HepG2 (cell line): Measurements from ENCODE around the gene PTPRD. TPM values are rescaled to one million over a fixed set of nuclear protein-coding genes. Genes with fewer than 3 reads are reported as not detected.

ENCODE experiments used
- ATAC-seq: fragments of 200-7000 bp; cut with Tn5 transposase; 3 replicates; pipeline ENCODE4 v1.9.1; 2020; ENCODE audit warnings: mild to moderate bottlenecking, moderate library complexity
- BruUV-seq: library from RNA; stranded (reverse); fragments of 400-500 nt; replicated peaks from 2 replicates; lab custom pipeline; 2021; lab: Mats Ljungman, UMichigan
- CTCF ChIA-PET: fragments of 300-600 bp; formaldehyde crosslinking; extraction: SDS; loops from one replicate; lab custom pipeline; 2021; ENCODE audit warnings: low total read pairs, inconsistent platforms, low intra/inter-chr PET ratio; lab: Yijun Ruan, JAX
- POLR2A ChIA-PET: fragments of 350-600 bp; sonication (Branson Sonifier 250); formaldehyde crosslinking; loops from one replicate; lab custom pipeline; 2020; ENCODE audit warnings: antibody characterized with exemption, inconsistent platforms; lab: Yijun Ruan, JAX
- DNase-seq: peaks from one replicate; pipeline ENCODE4 v3.0.0-alpha.2; 2015; ENCODE audit warnings: low spot score
- FAIRE-seq: peaks from 3 replicates; lab custom pipeline; 2011; peaks lifted over from hg19 to GRCh38; lab: Jason Lieb, UNC
- H2AFZ ChIP-seq: one replicate; pipeline ENCODE4 v1.6.1; 2011; ENCODE audit warnings: low read length, inconsistent platforms
- H3K27ac ChIP-seq: fragments of 300-600 bp; 3 replicates; pipeline ENCODE4 v1.8.0; 2011; ENCODE audit warnings: mixed run types, mild to moderate bottlenecking, mixed read lengths, low read length, inconsistent platforms; ENCODE audit not compliant: insufficient read depth; ENCODE audit errors: extremely low read length
- H3K27me3 ChIP-seq, 2 experiments: fragments of 200-600 bp in 1 of 2; 2 replicates in 1 of 2; 3 replicates in 1 of 2; pipeline versions ENCODE4 v1.6.0 to v1.8.0; 2011; ENCODE audit warnings: low read length in 2 of 2, mild to moderate bottlenecking in 2 of 2, moderate library complexity in 2 of 2, inconsistent platforms in 1 of 2; ENCODE audit not compliant: insufficient read depth in 2 of 2, control insufficient read depth in 1 of 2
- H3K36me3 ChIP-seq, 2 experiments: fragments of 200-600 bp in 1 of 2; replicated peaks in 1 of 2; 2 replicates in 1 of 2; 3 replicates in 1 of 2; pipeline versions ENCODE4 v1.5.1 to v1.8.0; 2011; ENCODE audit warnings: low read length in 2 of 2, inconsistent platforms in 1 of 2; ENCODE audit not compliant: insufficient read depth in 2 of 2, control insufficient read depth in 1 of 2
- H3K4me1 ChIP-seq: 2 replicates; pipeline ENCODE4 v1.5.1; 2012; ENCODE audit warnings: low read length, inconsistent platforms; ENCODE audit not compliant: insufficient read depth
- H3K4me2 ChIP-seq: 2 replicates; pipeline ENCODE4 v1.6.0; 2011; ENCODE audit warnings: low read depth, low read length, inconsistent platforms
- H3K4me3 ChIP-seq, 3 experiments: fragments of 200-600 bp in 1 of 3; sonication (generic), shearing (Covaris generic) in 1 of 3; replicated peaks in 1 of 3; 2 replicates each; pipeline ENCODE4 v1.5.1; 2011 to 2016; ENCODE audit warnings: low read length in 3 of 3, inconsistent platforms in 2 of 3, low read depth in 2 of 3, mild to moderate bottlenecking in 2 of 3, control low read depth in 1 of 3, mixed read lengths in 1 of 3; ENCODE audit not compliant: insufficient read depth in 1 of 3
- H3K79me2 ChIP-seq: one replicate; pipeline ENCODE4 v1.6.1; 2011; ENCODE audit warnings: low read length, inconsistent platforms; ENCODE audit not compliant: insufficient read depth
- H3K9ac ChIP-seq: 2 replicates; pipeline ENCODE4 v1.6.0; 2011; ENCODE audit warnings: mild to moderate bottlenecking, low read depth, low read length, inconsistent platforms; ENCODE audit not compliant: insufficient read depth
- H3K9me3 ChIP-seq: 2 replicates; pipeline ENCODE4 v1.5.1; 2012; ENCODE audit warnings: mild to moderate bottlenecking, low read length
- H4K20me1 ChIP-seq: 2 replicates; pipeline ENCODE4 v1.6.0; 2011; ENCODE audit warnings: inconsistent platforms, mild to moderate bottlenecking, low read length, moderate library complexity; ENCODE audit not compliant: insufficient read depth
- ATF6 ChIP-seq: sonication (generic); formaldehyde crosslinking; conservative IDR thresholded peaks from 2 replicates; pipeline ENCODE4 v1.4.0; 2020; ENCODE audit warnings: missing genetic modification reagents
- ATM ChIP-seq: fragments of 450-650 bp; IDR thresholded peaks from 2 replicates; pipeline ENCODE4 v1.7.1; 2017; ENCODE audit warnings: mild to moderate bottlenecking, borderline replicate concordance
- FOSL2 ChIP-seq: sonication (generic); formaldehyde crosslinking; IDR thresholded peaks from 2 replicates; pipeline ENCODE4 v1.4.0; 2020; ENCODE audit warnings: missing genetic modification reagents
- KIAA2018 ChIP-seq: sonication (generic); formaldehyde crosslinking; IDR thresholded peaks from 2 replicates; pipeline ENCODE4 v1.5.0; 2020; ENCODE audit warnings: mild to moderate bottlenecking, missing genetic modification reagents, borderline replicate concordance
- KLF15 ChIP-seq: sonication (generic); formaldehyde crosslinking; IDR thresholded peaks from 2 replicates; pipeline ENCODE4 v1.8.1; 2023; ENCODE audit warnings: borderline replicate concordance, mild to moderate bottlenecking, inconsistent platforms, missing genetic modification reagents, mixed read lengths
- MBNL3 ChIP-seq: fragments of 250-450 bp; sonication (Bioruptor Pico); conservative IDR thresholded peaks from 2 replicates; pipeline ENCODE4 v1.8.0; 2022; ENCODE audit warnings: mild to moderate bottlenecking, inconsistent platforms
- PHB2 ChIP-seq: fragments of 450-650 bp; IDR thresholded peaks from 2 replicates; pipeline ENCODE4 v1.6.1; 2018; ENCODE audit not compliant: partially characterized antibody
- SP2 ChIP-seq: sonication (generic); formaldehyde crosslinking; IDR thresholded peaks from 2 replicates; pipeline ENCODE4 v1.5.1; 2020; ENCODE audit warnings: mild to moderate bottlenecking, missing genetic modification reagents
- TBP ChIP-seq: sonication (generic); formaldehyde crosslinking; IDR thresholded peaks from 2 replicates; pipeline ENCODE4 v1.5.0; 2020; ENCODE audit warnings: missing genetic modification reagents
- ZNF605 ChIP-seq: sonication (generic); formaldehyde crosslinking; IDR thresholded peaks from 2 replicates; pipeline ENCODE4 v1.8.0; 2022; ENCODE audit warnings: mild to moderate bottlenecking, missing genetic modification reagents
- ZNF660 ChIP-seq: sonication (generic); formaldehyde crosslinking; IDR thresholded peaks from 2 replicates; pipeline ENCODE4 v1.5.1; 2020; ENCODE audit warnings: mild to moderate bottlenecking, low read depth, missing genetic modification reagents, borderline replicate concordance
- ZNF773 ChIP-seq: sonication (generic); formaldehyde crosslinking; IDR thresholded peaks from 2 replicates; pipeline ENCODE4 v1.4.0; 2020; ENCODE audit warnings: missing genetic modification reagents, borderline replicate concordance
- WGBS: methylation state at CpG from one replicate; pipeline ENCODE4 v1.1.6; 2017; ENCODE audit warnings: low lambda C conversion rate; 5-methylcytosine and 5-hydroxymethylcytosine counted together
- in situ Hi-C: cut with HindIII; loops from 2 replicates; pipeline ENCODE4 v1.10.0; 2017; ENCODE audit warnings: low pct_unique_long_range_greater_than_20kb; ENCODE audit not compliant: extremely low pct_ligation_motif_present
- intact Hi-C: fragments of 100-400 bp; cut with micrococcal nuclease; formaldehyde crosslinking; loops from one replicate; pipeline ENCODE4 v1.10.0; 2022; ENCODE audit not compliant: unreplicated experiment
- polyA plus RNA-seq, 8 experiments: library from polyadenylated mRNA; depleted of rRNA in 3 of 8; stranded (reverse) in 7 of 8; unstranded in 1 of 8; fragments of >200 nt; fragmentation: Illumina TruSeq in 4 of 8; extraction: Trizol in 4 of 8; gene quantifications; 2 replicates each; pipeline versions ENCODE4 v1.2.1 to v1.2.3, GENCODE V29; 2011 to 2016; ENCODE audit warnings: low read depth in 4 of 8, missing spikeins in 1 of 8, mixed read lengths in 1 of 8; ENCODE audit not compliant: insufficient read depth in 1 of 8
- total RNA-seq, 5 experiments: library from RNA; depleted of rRNA; stranded (reverse); fragments of >200 nt; fragmentation: Illumina TruSeq; extraction: Trizol; gene quantifications; 2 replicates each; pipeline ENCODE4 v1.2.3, GENCODE V29; 2016; ENCODE audit warnings: low read depth in 1 of 5

Gene PTPRD
- total and polyA plus RNA-seq, 2 of the 13 experiments (the other 11 are each of a cell fraction or from before 2014, with no cell fraction given), result 0.05 TPM; not detected in 1

GRCh38 chr9:8706998-8707397 is 1905.8 kb downstream of the PTPRD start:
- no peaks in the 10 kb centered on the region for H3K4me1 ChIP-seq
- no peaks in the 10 kb centered on the region for H4K20me1 ChIP-seq
- ATAC-seq, result no peak
- no TSS peak for BruUV-seq
- no peak overlapping the region for H3K27ac ChIP-seq
- WGBS, result 48% methylated on average over 1 of the region's 1 CpG
- CTCF ChIA-PET, result no interaction called here
- intact Hi-C loops, result no loop called here
- DNase-seq, result no peak
- H3K4me2 ChIP-seq, result no peak overlapping the region
- no peaks in the 10 kb centered on the region for H3K36me3 ChIP-seq
- no peak overlapping the region for H3K4me3 ChIP-seq
- TF ChIP-seq ZNF660 (CRISPR knock-in tag) (no peak), ZNF605 (CRISPR knock-in tag) (no peak), ATM (no peak), MBNL3 (no peak), FOSL2 (CRISPR knock-in tag) (no peak), ZNF773 (no peak), SP2 (CRISPR knock-in tag) (no peak), KLF15 (no peak), PHB2 (no peak), ATF6 (CRISPR knock-in tag) (no peak), KIAA2018 (CRISPR knock-in tag) (no peak), TBP (CRISPR knock-in tag) (no peak)
- TF ChIP-seq, all 625 proteins: peak for 0
- in situ Hi-C loops, result no loop called here
- Histone ChIP-seq H3K79me2 (no peaks in the 10 kb centered on the region), H3K27me3 (no peaks in the 10 kb centered on the region), H3K9ac (no peak overlapping the region), H2AFZ (no peak overlapping the region), H3K9me3 (no peaks in the 10 kb centered on the region)
- POLR2A ChIA-PET, result no interaction called here
- FAIRE-seq, result no peak
